NT2/D1 (cell line): Measurements from ENCODE around the gene C2CD5.
"Not testable (repeated sequence)": the region's sequence is repeated elsewhere in the genome, so short reads cannot be mapped to it uniquely, and the experiment has no call there.

Source experiments
- DNase-seq: peaks from one replicate; pipeline ENCODE4 v3.0.0-alpha.2; 2011; ENCODE audit warnings: low read depth, low spot score
- H3K27me3 ChIP-seq: 2 replicates; pipeline ENCODE4 v1.6.0; 2011; ENCODE audit warnings: mild to moderate bottlenecking; ENCODE audit not compliant: insufficient read length, insufficient read depth
- H3K36me3 ChIP-seq: 2 replicates; pipeline ENCODE4 v1.6.1; 2011; ENCODE audit warnings: mild to moderate bottlenecking, low read length, mixed read lengths; ENCODE audit not compliant: insufficient read depth, insufficient read length
- H3K4me1 ChIP-seq: 2 replicates; pipeline ENCODE4 v1.5.1; 2011; ENCODE audit not compliant: insufficient read depth, insufficient read length
- H3K4me3 ChIP-seq: 2 replicates; pipeline ENCODE4 v1.5.1; 2011; ENCODE audit warnings: low read depth; ENCODE audit not compliant: insufficient read length
- H3K9ac ChIP-seq: 2 replicates; pipeline ENCODE4 v1.6.0; 2011; ENCODE audit warnings: low read depth; ENCODE audit not compliant: insufficient read length
- H3K9me3 ChIP-seq: 2 replicates; pipeline ENCODE4 v1.5.1; 2011; ENCODE audit warnings: mild to moderate bottlenecking, low read length; ENCODE audit not compliant: insufficient read depth
- SUZ12 ChIP-seq: IDR thresholded peaks from 2 replicates; pipeline ENCODE4 v1.6.1; 2011; ENCODE audit not compliant: insufficient read length, insufficient read depth; ENCODE audit errors: extremely low read depth
- YY1 ChIP-seq: IDR thresholded peaks from 2 replicates; pipeline ENCODE4 v1.6.1; 2011; ENCODE audit not compliant: insufficient read length, insufficient read depth
- ZNF274 ChIP-seq: IDR thresholded peaks from 2 replicates; pipeline ENCODE4 v1.6.1; 2011; ENCODE audit warnings: mild to moderate bottlenecking, low read depth, low read length

The C2CD5 gene

DNA sequence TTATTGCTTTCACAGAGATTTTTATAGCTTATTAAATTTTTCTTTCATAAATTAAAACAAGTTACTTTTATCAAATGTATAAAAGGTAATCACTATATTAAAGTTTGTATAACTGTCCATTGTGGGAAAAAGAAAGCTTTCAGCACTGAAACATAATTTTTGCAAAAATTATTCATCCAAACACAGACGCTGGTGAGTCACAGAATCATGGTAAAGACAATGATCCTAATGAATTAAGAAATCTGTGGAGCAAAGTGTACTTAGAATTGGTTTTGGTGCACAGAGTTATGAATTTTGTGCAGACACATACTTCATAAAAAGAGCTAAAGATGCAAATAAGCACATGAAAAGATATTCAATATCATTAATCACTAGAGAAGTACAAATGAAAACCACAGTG, 31.7 kb upstream of the C2CD5 start:
- TF ChIP-seq SUZ12 (no peak), ZNF274 (no peak), YY1 (no peak)
- no peak overlapping the region for H3K4me3 ChIP-seq
- no peak for DNase-seq
- H3K4me1 ChIP-seq = no peaks in the 10 kb centered on the region
- H3K36me3 ChIP-seq = no peaks in the 10 kb centered on the region
- H3K27me3 ChIP-seq = no peaks in the 10 kb centered on the region
- H3K9ac ChIP-seq = no peak overlapping the region
- H3K9me3 ChIP-seq = peaks cover 12% of the 10 kb centered on the region

DNA sequence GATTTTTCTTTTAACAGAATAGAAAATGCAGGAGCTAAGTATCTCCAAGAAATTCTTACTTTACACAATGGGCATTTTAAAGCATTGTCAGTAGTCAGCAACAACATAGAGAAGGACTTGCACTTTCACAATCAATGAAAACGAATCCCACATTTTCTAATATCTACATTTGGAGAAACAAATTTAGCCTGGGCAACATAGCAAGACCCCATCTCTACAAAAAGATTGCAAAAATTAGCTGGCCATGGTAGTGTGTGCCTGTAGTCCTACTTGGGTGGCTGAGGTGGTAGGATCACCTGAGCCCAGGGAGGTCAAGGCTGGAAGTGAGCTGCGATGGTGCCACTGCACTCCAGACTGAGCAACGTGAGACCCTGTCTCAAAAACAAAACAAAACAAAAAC, 30.6 kb upstream of the C2CD5 start:
- TF ChIP-seq SUZ12 (no peak), ZNF274 (no peak), YY1 (no peak)
- Histone ChIP-seq H3K4me1 (no peaks in the 10 kb centered on the region), H3K4me3 (no peak overlapping the region), H3K36me3 (no peaks in the 10 kb centered on the region), H3K9me3 (peaks cover 12% of the 10 kb centered on the region), H3K9ac (no peak overlapping the region), H3K27me3 (no peaks in the 10 kb centered on the region)
- no peak for DNase-seq

- TF ChIP-seq YY1 = no peak
- no peak for TF ChIP-seq ZNF274
- TF ChIP-seq SUZ12 = no peak
- Histone ChIP-seq H3K4me3 (no peak overlapping the region), H3K4me1 (no peaks in the 10 kb centered on the region), H3K9ac (no peak overlapping the region), H3K36me3 (no peaks in the 10 kb centered on the region), H3K9me3 (peaks cover 8% of the 10 kb centered on the region), H3K27me3 (no peaks in the 10 kb centered on the region)
- DNase-seq = no peak
Measured at GRCh38 chr12:22573181-22573580, 28.8 kb upstream of the C2CD5 start.

- TF ChIP-seq ZNF274 (no peak), YY1 (no peak), SUZ12 (no peak)
- DNase-seq = no peak
- Histone ChIP-seq H3K4me3 (no peak overlapping the region), H3K27me3 (no peaks in the 10 kb centered on the region), H3K9ac (no peak overlapping the region), H3K9me3 (no peaks in the 10 kb centered on the region), H3K36me3 (no peaks in the 10 kb centered on the region), H3K4me1 (no peaks in the 10 kb centered on the region)
Measured at GRCh38 chr12:22569253-22569652, 24.9 kb upstream of the C2CD5 start.

- no peaks in the 10 kb centered on the region for H3K27me3 ChIP-seq
- no peaks in the 10 kb centered on the region for H3K36me3 ChIP-seq
- H3K9ac ChIP-seq = no peak overlapping the region
- no peak for TF ChIP-seq SUZ12
- no peak for TF ChIP-seq ZNF274
- TF ChIP-seq YY1 = no peak
- no peak for DNase-seq
- H3K9me3 ChIP-seq = no peaks in the 10 kb centered on the region
- no peak overlapping the region for H3K4me3 ChIP-seq
- no peaks in the 10 kb centered on the region for H3K4me1 ChIP-seq
Measured at GRCh38 chr12:22562036-22563028, 18.0 kb upstream of the C2CD5 start.

- not testable (repeated sequence) for H3K4me1 ChIP-seq, H3K27me3 ChIP-seq, H3K36me3 ChIP-seq, H3K9ac ChIP-seq, DNase-seq, H3K4me3 ChIP-seq
- peaks cover 30% of the 10 kb centered on the region for H3K9me3 ChIP-seq
Measured at GRCh38 chr12:22554750-22555149, 10.4 kb upstream of the C2CD5 start.

DNA sequence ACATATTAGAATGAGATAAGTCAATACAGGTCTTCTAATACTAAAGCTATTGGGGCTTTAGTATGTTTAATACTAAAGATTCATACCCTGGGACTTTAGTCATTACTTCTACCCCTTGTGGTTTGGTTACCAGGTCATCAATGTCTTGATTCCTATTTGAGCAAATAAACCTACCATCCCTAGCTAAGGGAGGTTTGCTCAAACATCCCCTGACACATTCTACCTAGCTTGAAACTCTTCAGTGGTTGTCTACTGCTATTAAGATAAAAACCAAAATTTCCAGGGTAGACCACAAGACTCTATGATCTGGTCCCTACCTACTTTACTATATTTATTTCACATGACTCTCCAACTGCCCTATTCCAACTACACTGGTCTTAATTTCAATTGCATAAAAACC, 7.3 kb upstream of the C2CD5 start:
- no peak for DNase-seq
- TF ChIP-seq SUZ12 (no peak), ZNF274 (no peak), YY1 (no peak)
- Histone ChIP-seq H3K9me3 (peaks cover 30% of the 10 kb centered on the region), H3K27me3 (no peaks in the 10 kb centered on the region), H3K9ac (no peak overlapping the region), H3K4me1 (no peaks in the 10 kb centered on the region), H3K4me3 (no peak overlapping the region), H3K36me3 (no peaks in the 10 kb centered on the region)
